ENCODE results near the gene CPED1.

GRCh38 chr7:121011401-121011800, 22.9 kb downstream of the CPED1 start:
- TF ChIP-seq CTCF (IDR thresholded peaks at IDR 0.05) (no peak), EZH2 (IDR thresholded peaks at IDR 0.05) (no peak), EZH2phosphoT487 (IDR thresholded peaks at IDR 0.05) (no peak)
